ENCODE results near the gene ANKLE2.

DNA sequence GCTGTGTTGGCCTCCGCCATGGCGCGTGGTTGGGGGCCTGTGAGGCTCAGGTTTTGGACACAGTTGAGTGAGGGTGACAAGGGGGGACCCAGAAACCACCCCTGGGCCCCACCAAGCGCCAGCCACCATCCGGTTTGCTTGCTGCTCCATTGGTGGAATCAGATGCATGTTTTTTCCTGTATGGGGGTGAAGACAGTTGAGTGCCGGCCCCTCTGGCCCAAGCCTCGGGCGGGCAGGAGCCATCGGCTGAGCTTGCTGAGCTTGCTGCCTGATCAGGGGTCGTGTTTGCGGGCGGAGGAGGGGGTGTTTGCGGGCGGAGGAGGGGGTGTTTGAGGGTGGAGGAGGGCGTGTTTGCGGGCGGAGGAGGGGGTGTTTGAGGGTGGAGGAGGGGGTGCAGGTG is 44.6 kb downstream of the ANKLE2 start:
- no peak for TF ChIP-seq POLR2A (IDR thresholded peaks at IDR 0.05)
- TF ChIP-seq EP300 (IDR thresholded peaks at IDR 0.05), result no peak
